GM13976 (cell line): ENCODE results near the gene RBM26.
A peak's percentile ranks its signal among the peaks of the same experiment; 100 is the strongest.

Source experiments
- DNase-seq: peaks from one replicate; pipeline ENCODE4 v3.0.0; 2012; ENCODE audit warnings: low spot score
- in situ Hi-C: fragments of 300-500 bp; cut with MboI; formaldehyde crosslinking; loops from one replicate; pipeline ENCODE4 v1.12.0; 2022; ENCODE audit warnings: low sequenced_read_pairs, mixed read lengths, inconsistent platforms; ENCODE audit not compliant: unreplicated experiment
- TF ChIP-seq, protein P1 (sequence below): IDR thresholded peaks from 2 replicates; pipeline ENCODE4 v1.5.1; 2012; ENCODE audit warnings: borderline replicate concordance, mild to moderate bottlenecking; ENCODE audit not compliant: insufficient read depth; ENCODE audit errors: extremely low read depth, missing control alignments, control extremely low read depth

RBM26 gene

DNA sequence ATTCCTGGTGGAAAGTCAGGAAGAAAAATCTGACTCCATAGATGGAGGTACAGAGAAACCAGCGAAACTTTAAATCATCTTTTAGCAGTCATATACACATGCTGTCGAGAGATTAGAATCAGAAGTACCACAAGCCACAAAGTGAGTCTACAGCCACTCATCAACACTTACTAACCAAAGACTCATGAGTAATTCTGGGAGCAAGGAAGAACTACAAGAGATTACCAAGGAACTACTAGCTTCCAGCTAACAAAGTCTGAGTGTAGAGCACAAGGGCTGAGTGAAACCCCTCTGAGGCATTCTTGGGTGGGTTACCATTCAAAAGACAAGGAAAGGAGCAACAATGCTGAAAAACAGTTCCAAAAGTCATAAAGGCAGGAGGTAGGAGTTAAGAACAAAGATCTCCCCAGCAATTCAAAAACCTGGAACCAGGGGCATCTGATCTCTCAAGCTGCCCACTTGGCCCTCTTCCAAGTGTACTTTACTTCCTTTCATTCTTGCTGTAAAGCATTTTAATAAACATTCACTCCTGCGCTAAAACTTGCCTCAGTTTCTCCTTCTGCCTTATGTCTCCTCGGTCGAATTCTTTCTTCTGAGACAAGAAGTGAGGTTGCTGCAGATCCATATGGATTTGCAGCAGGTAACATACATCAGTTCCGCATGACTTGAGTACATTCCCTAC is 13.0 kb downstream of the RBM26 start:
- DNase-seq = no peak
- TF ChIP-seq, protein P1, sequence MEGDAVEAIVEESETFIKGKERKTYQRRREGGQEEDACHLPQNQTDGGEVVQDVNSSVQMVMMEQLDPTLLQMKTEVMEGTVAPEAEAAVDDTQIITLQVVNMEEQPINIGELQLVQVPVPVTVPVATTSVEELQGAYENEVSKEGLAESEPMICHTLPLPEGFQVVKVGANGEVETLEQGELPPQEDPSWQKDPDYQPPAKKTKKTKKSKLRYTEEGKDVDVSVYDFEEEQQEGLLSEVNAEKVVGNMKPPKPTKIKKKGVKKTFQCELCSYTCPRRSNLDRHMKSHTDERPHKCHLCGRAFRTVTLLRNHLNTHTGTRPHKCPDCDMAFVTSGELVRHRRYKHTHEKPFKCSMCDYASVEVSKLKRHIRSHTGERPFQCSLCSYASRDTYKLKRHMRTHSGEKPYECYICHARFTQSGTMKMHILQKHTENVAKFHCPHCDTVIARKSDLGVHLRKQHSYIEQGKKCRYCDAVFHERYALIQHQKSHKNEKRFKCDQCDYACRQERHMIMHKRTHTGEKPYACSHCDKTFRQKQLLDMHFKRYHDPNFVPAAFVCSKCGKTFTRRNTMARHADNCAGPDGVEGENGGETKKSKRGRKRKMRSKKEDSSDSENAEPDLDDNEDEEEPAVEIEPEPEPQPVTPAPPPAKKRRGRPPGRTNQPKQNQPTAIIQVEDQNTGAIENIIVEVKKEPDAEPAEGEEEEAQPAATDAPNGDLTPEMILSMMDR = no peak
- in situ Hi-C loops = no loop called here

DNA sequence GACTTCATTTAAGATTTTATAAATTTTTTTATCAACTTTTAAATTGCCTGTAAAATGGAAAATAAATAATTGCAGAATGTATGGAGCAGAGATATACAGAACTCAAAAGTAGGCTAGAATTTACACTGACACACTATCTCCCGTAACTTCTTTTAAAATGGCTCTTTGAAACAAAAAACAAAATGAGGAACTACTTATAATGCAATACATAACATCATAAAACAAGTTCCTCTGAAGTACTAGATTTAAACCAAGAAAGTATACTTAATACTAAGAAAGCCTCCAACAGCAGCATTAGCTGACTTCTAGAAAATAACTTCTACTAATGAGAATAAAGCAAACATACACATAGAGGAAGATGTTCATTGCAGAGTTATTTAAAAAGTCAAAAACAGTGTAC is 17.0 kb downstream of the RBM26 start:
- in situ Hi-C loops = no loop called here
- no peak for DNase-seq
- TF ChIP-seq, protein P1 = no peak

DNA sequence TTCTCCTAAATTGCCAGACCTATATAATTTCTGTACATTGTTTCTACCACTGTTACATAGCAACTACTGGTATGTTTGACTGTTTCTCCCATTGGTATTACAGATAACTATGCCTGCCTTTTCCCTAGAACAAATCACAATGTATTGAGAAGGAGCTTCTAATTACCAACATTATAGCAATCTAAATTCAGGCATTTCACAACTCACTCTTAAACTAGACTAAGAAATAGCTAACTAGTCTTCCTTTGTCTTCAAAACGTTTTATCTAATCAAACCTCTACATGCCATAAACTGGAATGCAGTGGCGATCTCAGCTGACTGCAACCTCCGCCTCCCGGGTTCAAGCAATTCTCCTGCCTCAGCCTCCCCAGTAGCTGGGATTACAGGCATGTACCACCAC is 18.2 kb downstream of the RBM26 start:
- in situ Hi-C loops = no loop called here
- TF ChIP-seq, protein P1 = no peak
- DNase-seq = no peak

DNA sequence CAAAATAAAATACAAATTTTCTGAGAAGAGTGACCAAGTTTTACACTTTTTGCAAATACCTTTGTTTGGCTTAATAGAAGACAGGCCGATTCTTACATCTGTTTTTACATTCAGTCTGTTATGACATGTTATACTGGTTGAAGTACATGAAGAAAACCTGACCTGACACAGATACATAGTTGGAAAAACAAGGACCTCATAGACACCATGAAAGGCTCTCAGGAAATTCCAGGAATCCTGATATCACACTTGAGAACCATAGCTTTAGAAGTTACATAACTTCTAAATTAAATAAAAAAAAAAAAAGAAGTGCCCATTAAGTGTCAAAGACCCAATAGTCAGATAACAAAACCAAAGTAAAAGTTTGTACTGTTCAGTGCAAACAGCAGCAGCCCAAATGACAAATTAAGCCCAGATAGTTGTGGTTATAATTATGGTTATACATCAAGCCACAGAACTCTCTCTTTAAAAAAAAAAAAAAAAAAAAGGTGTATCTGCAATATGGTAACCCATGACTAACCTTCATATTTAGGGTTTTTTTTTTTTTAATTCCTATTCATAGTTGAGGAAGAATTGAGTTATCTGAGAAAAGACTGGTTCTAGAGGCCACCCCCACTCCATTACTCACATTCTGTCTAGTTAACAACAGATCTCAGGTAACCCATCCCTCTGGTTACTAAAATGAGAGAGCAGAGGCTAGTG is 19.8 kb downstream of the RBM26 start:
- in situ Hi-C loops = no loop called here
- DNase-seq = no peak
- TF ChIP-seq, protein P1 = no peak

DNA sequence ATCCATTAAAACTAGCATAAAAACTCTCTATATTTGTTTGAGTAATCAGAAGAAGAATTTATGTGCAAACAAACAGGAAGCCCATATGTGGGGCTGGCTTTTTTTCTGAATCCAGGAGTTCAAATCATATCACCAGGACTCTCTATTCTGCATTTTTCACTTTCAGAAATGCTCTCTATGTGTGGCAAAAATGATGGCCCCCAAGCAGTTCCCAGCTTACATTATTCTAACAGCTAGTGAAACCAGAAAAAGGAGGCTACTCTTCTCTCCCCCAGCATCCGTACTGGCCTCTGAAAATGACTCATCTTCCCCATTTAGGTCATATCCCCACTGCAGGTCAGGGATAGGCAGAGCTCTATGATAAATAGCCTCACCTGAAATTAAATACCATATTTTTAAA is 20.4 kb downstream of the RBM26 start:
- in situ Hi-C loops = no loop called here
- TF ChIP-seq, protein P1 = no peak
- peak; percentile 47 for DNase-seq

DNA sequence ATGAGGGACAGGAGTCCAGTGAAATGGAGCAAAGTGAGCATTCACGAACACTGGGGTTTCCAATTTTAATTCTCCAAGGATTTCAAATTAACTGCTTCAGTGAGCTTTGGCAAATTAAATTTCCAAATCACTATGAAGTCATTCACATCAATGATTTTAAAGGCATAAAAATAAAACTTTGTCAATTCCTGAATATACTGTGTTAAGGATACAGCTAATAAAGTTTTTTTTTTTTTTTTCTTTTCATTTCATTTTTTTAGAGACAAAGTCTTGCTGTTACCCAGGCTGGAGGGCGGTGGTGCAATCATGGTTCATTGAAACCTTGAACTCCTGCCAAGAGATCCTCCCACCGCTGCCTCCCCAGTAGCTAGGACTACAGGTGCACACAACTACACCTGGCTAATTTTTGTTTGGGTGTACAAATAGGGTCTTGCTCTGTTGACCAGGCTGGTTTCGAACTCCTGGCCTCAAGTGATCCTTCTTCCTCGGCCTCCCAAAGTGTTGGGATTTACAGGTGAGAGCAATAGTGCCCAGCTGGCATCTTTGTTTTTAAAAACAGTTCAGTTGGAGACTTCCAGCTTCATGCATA is 21.9 kb downstream of the RBM26 start:
- no peak for DNase-seq
- TF ChIP-seq, protein P1 = no peak
- in situ Hi-C loops = no loop called here
